Measurements from ENCODE around the gene ATXN7L1.
A peak's percentile ranks its signal among the peaks of the same experiment; 100 is the strongest.

ATXN7L1 gene

GRCh38 chr7:105876091-105876963, at the start of gene ATXN7L1 (continued):
- TF ChIP-seq ZNF639 (tag by site-specific recombination; IDR thresholded peaks at IDR 0.05) (no peak), OVOL3 (tag by site-specific recombination; IDR thresholded peaks at IDR 0.05) (no peak), ZNF514 (tag by site-specific recombination; IDR thresholded peaks at IDR 0.05) (no peak), ZNF10 (tag by site-specific recombination; IDR thresholded peaks at IDR 0.05) (no peak), ZNF426 (tag by site-specific recombination; IDR thresholded peaks at IDR 0.05) (no peak), ZNF184 (tag by site-specific recombination; IDR thresholded peaks at IDR 0.05) (no peak), ZFP3 (tag by site-specific recombination; IDR thresholded peaks at IDR 0.05; ENCODE audit: low read depth) (no peak), EGR2 (tag by site-specific recombination; IDR thresholded peaks at IDR 0.05; ENCODE audit: low read depth) (peak; percentile 22; the same call in 1 of the 2 replicates), ZNF292 (tag by site-specific recombination; IDR thresholded peaks at IDR 0.05; ENCODE audit: borderline replicate concordance, low read depth) (no peak), ZNF24 (tag by site-specific recombination; IDR thresholded peaks at IDR 0.05) (peak; percentile 57; the same call in 1 of the 2 replicates), ZNF449 (tag by site-specific recombination; IDR thresholded peaks at IDR 0.05) (no peak), ZNF221 (tag by site-specific recombination; IDR thresholded peaks at IDR 0.05; ENCODE audit: borderline replicate concordance) (no peak), ZBTB7A (tag by site-specific recombination; IDR thresholded peaks at IDR 0.05; ENCODE audit: low read depth) (no peak), ZBTB10 (tag by site-specific recombination; IDR thresholded peaks at IDR 0.05) (no peak), ZNF132 (tag by site-specific recombination; IDR thresholded peaks at IDR 0.05; ENCODE audit: borderline replicate concordance) (no peak), ZNF830 (tag by site-specific recombination; IDR thresholded peaks at IDR 0.05; ENCODE audit: low read depth) (no peak), ZNF513 (tag by site-specific recombination; IDR thresholded peaks at IDR 0.05) (peak; percentile 49; the same call in 1 of the 2 replicates), ZNF274 (IDR thresholded peaks at IDR 0.05; ENCODE audit: low read length) (no peak), ZNF274 (tag by site-specific recombination; IDR thresholded peaks at IDR 0.05; ENCODE audit: borderline replicate concordance) (no peak), HOXA7 (CRISPR knock-in tag; IDR thresholded peaks at IDR 0.05; ENCODE audit: borderline replicate concordance) (no peak), SP2 (tag by site-specific recombination; IDR thresholded peaks at IDR 0.05) (peak; percentile 86), ZFP37 (tag by site-specific recombination; IDR thresholded peaks at IDR 0.05) (no peak), REST (tag by site-specific recombination; IDR thresholded peaks at IDR 0.05) (0 out of 2 replicates have a peak, but pooled peaks have one; percentile 13), ZNF571 (tag by site-specific recombination; IDR thresholded peaks at IDR 0.05) (no peak), ZNF211 (tag by site-specific recombination; IDR thresholded peaks at IDR 0.05; ENCODE audit: low read depth) (no peak), REPIN1 (tag by site-specific recombination; IDR thresholded peaks at IDR 0.05; ENCODE audit: low read depth) (peak; percentile 65; the same call in 1 of the 2 replicates), ZBTB17 (tag by site-specific recombination; IDR thresholded peaks at IDR 0.05) (peak; percentile 77)

Measured in HEK293 (cell line).